Endothelial cell (in vitro differentiated cells): ENCODE results near the gene TBC1D8. TPM values are rescaled to one million over a fixed set of nuclear protein-coding genes. Genes with fewer than 3 reads are reported as not detected.

Experiments
- DNase-seq: peaks from one replicate; pipeline ENCODE4 v3.0.0; 2021; ENCODE audit warnings: low spot score
- H3K27ac Mint-ChIP-seq: one replicate; pipeline ENCODE4 v1.8.0; 2021; ENCODE audit warnings: mixed read lengths, inconsistent platforms; ENCODE audit not compliant: unreplicated experiment
- H3K27me3 Mint-ChIP-seq: one replicate; pipeline ENCODE4 v1.8.0; 2021; ENCODE audit warnings: mild to moderate bottlenecking, moderate library complexity, mixed read lengths, inconsistent platforms; ENCODE audit not compliant: unreplicated experiment
- H3K36me3 Mint-ChIP-seq: one replicate; pipeline ENCODE4 v1.8.0; 2021; ENCODE audit warnings: mild to moderate bottlenecking, low read depth, mixed read lengths, inconsistent platforms; ENCODE audit not compliant: unreplicated experiment
- H3K4me1 Mint-ChIP-seq: one replicate; pipeline ENCODE4 v1.8.0; 2021; ENCODE audit warnings: mild to moderate bottlenecking, mixed read lengths, inconsistent platforms; ENCODE audit not compliant: unreplicated experiment
- H3K4me3 Mint-ChIP-seq: one replicate; pipeline ENCODE4 v1.8.0; 2021; ENCODE audit warnings: mild to moderate bottlenecking, mixed read lengths, inconsistent platforms; ENCODE audit not compliant: unreplicated experiment
- H3K9me3 Mint-ChIP-seq: one replicate; pipeline ENCODE4 v1.8.0; 2021; ENCODE audit warnings: mixed read lengths, inconsistent platforms; ENCODE audit not compliant: unreplicated experiment
- CTCF ChIP-seq: fragments of 200-600 bp; sonication (generic); IDR thresholded peaks from one replicate; pipeline ENCODE4 v1.5.0; 2021; ENCODE audit warnings: antibody characterized with exemption; ENCODE audit not compliant: unreplicated experiment
- total RNA-seq: library from RNA; stranded (reverse); fragmentation: NEBNext Ultra II Directional; extraction: Animal tissue kit (Norgen Biotek cat#: 25700); gene quantifications from one replicate; pipeline ENCODE4 v1.2.1, GENCODE V29; 2021; ENCODE audit not compliant: unreplicated experiment

Gene TBC1D8
- total RNA-seq, 1 donor from 2014 or later = 27.5 TPM

DNA sequence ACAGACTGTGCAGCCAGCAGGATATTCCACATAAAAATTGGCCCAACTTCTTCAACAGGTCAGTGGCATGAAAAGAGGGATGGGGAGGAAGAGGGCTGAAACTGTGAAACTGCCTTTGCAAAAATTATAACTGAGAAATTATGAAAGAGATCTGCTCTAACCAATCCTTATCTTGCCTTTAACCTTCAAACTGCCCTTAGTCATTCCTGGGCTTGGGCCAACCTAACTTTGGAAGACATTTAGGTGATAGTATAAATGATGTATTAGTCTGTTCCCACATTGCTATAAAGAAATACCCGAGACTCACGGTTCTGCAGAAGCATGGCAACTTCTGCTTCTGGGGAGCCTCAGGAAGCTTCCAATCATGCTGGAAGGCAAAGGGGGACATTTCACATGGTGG, 74.6 kb downstream of the TBC1D8 start:
- DNase-seq = no peak
- Mint-ChIP-seq H3K9me3 (peaks cover 5% of the 10 kb centered on the region), H3K4me1 (no peaks in the 10 kb centered on the region), H3K27ac (no peak overlapping the region), H3K36me3 (peaks cover 34% of the 10 kb centered on the region), H3K4me3 (no peak overlapping the region), H3K27me3 (no peaks in the 10 kb centered on the region)
- TF ChIP-seq CTCF = no peak

DNA sequence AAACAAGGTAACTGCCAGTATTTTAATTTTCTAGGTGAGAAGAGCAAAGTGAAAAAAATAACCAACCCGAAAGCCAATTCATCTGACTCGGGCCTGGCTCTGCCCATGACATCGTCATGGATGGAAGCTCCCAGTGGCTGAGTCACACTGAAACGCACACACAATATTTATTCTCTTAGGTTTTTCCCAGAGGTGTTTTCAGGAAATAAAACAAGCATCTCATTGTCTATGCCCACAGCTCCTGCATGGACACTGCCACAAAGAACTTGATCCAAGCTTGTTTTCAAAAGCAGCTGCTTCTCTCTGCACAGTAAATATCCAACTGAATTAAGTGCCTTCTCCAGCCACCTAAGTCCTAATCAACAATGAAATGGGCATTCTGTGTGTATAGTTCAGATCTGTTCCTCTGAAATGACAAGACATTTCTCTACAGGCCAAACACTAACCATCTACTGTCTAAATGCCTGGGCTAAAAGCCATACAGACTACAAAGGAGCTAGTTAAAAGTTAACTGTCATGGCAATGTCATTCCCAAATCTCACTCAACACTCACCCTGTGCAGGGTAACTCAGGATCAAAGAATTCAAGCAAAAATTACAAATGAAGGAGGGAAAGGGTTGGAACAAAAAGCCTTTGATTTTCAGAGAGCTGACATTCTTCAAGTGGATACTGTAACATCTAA, 86.2 kb downstream of the TBC1D8 start:
- DNase-seq = no peak
- TF ChIP-seq CTCF = no peak
- Mint-ChIP-seq H3K4me1 (peaks cover 10% of the 10 kb centered on the region), H3K4me3 (no peak overlapping the region), H3K36me3 (peaks cover 5% of the 10 kb centered on the region), H3K9me3 (no peaks in the 10 kb centered on the region), H3K27ac (no peak overlapping the region), H3K27me3 (peaks cover 2% of the 10 kb centered on the region)

- peaks cover 2% of the 10 kb centered on the region for H3K27me3 Mint-ChIP-seq
- peaks cover 10% of the 10 kb centered on the region for H3K4me1 Mint-ChIP-seq
- no peak overlapping the region for H3K27ac Mint-ChIP-seq
- no peaks in the 10 kb centered on the region for H3K9me3 Mint-ChIP-seq
- DNase-seq = no peak
- no peak for TF ChIP-seq CTCF
- H3K36me3 Mint-ChIP-seq = peaks cover 7% of the 10 kb centered on the region
- H3K4me3 Mint-ChIP-seq = no peak overlapping the region
Observed at GRCh38 chr2:101064505-101064867, 86.7 kb downstream of the TBC1D8 start.

- no peaks in the 10 kb centered on the region for H3K9me3 Mint-ChIP-seq
- peaks cover 2% of the 10 kb centered on the region for H3K27me3 Mint-ChIP-seq
- no peak for TF ChIP-seq CTCF
- DNase-seq = no peak
- H3K27ac Mint-ChIP-seq = no peak overlapping the region
- H3K4me3 Mint-ChIP-seq = no peak overlapping the region
- H3K4me1 Mint-ChIP-seq = peaks cover 10% of the 10 kb centered on the region
- H3K36me3 Mint-ChIP-seq = peaks cover 7% of the 10 kb centered on the region
Observed at GRCh38 chr2:101064125-101064502, 87.1 kb downstream of the TBC1D8 start.

DNA sequence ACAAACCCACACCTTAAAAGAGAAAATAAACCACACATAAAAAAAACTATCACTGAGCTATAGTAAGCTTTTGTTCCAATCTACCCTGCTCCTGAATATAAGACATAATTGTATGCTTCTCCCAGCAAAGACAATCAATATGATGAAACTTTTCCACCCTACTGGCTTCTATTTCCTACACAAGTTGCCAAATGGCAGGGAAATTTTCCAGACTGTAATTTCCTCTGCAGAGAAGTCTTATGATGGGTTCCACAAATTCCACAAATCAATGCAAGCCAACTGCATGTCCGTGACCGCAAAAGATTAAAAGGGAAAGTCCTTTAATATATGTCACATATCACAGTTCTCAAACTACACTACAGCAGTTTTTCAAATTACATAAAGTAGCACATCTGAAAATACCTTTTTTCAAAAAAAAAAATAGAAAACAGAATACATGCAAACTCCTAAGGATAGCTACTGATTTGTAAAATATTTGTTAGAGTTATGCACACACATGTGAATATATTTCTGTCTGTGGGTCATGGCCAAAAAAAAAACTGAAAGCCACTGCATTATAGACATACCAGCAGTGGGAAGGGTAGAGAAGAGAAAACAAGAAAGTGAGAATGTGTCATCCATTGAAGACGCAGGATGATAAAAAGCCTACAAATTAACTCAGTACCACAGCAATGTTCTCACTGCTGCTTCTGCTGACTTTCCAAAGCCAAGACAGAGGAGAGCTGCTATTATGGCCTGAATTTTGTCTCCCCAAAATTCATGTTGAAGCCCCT, 87.6 kb downstream of the TBC1D8 start:
- H3K4me3 Mint-ChIP-seq = no peak overlapping the region
- no peak for DNase-seq
- H3K27ac Mint-ChIP-seq = no peak overlapping the region
- H3K4me1 Mint-ChIP-seq = peaks cover 10% of the 10 kb centered on the region
- H3K36me3 Mint-ChIP-seq = peaks cover 7% of the 10 kb centered on the region
- H3K27me3 Mint-ChIP-seq = peaks cover 2% of the 10 kb centered on the region
- no peak for TF ChIP-seq CTCF
- no peaks in the 10 kb centered on the region for H3K9me3 Mint-ChIP-seq
